WERI-Rb-1 (cell line): ENCODE measurements around the gene ELL2.

Source experiments
- DNase-seq: peaks from one replicate; pipeline ENCODE4 v3.0.0-alpha.2; 2020
- H3K27ac ChIP-seq: fragments of 250-450 bp; sonication (Bioruptor Pico); 2 replicates; pipeline ENCODE4 v1.5.1; 2020; ENCODE audit warnings: mild to moderate bottlenecking, moderate library complexity
- H3K27me3 ChIP-seq: fragments of 250-450 bp; sonication (Bioruptor Pico); 2 replicates; pipeline ENCODE4 v1.5.1; 2021; ENCODE audit warnings: mild to moderate bottlenecking, low read depth, moderate library complexity; ENCODE audit not compliant: insufficient read depth, severe bottlenecking
- H3K36me3 ChIP-seq: fragments of 250-450 bp; sonication (Bioruptor Pico); 2 replicates; pipeline ENCODE4 v1.5.1; 2020; ENCODE audit warnings: mild to moderate bottlenecking, moderate library complexity
- H3K4me3 ChIP-seq: 2 replicates; pipeline ENCODE4 v1.5.1; 2011; ENCODE audit warnings: low read depth, mild to moderate bottlenecking, control low read depth, low read length
- H3K9me3 ChIP-seq: fragments of 250-450 bp; sonication (Bioruptor Pico); 2 replicates; pipeline ENCODE4 v1.5.1; 2021; ENCODE audit warnings: mild to moderate bottlenecking, moderate library complexity; ENCODE audit not compliant: severe bottlenecking
- TF ChIP-seq, protein P1 (sequence below): IDR thresholded peaks from 2 replicates; pipeline ENCODE4 v1.5.1; 2011; ENCODE audit warnings: low read depth, mild to moderate bottlenecking, control low read depth, inconsistent platforms, low read length

The ELL2 gene

DNA sequence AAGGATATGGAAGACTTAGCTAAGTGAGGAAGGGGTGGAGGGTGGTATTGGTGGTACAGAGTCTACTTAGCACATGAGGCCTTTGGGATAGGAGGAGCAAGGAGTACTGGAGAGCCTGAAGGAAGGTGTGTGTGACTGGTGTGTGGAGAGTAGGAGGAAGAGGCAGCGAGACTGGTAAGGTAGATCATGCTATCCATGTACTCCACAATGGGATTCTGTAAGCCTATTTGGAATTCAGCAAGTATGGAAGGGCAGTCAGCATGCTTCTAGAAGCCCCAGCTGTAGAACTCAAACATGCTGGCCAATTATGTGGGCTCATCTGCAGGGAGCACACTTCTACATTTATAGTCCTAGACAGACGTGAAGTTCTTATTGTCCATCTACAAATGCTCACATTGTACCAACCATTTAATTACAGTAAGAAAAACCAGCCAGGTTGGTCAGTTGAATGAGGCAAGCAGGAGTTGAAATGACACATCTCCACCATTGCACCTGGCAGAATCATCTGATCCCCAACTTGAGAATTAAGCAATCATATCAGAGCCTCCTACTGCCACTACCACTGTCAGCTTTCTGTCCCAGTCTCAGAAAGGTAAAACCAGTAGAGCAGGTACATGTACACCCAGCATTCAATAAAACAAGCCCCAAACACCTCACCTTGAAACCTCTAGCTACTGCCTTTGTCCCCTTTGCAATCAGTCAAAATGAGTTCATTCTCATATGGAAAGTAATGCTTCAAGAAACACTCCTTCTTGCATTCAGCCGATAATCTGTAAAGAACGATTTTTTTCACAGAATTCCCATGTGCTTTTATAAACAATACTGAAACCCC, 78.2 kb downstream of the ELL2 start:
- Histone ChIP-seq H3K4me3 (no peak overlapping the region), H3K27me3 (no peaks in the 10 kb centered on the region), H3K9me3 (no peaks in the 10 kb centered on the region), H3K36me3 (no peaks in the 10 kb centered on the region), H3K27ac (no peak overlapping the region)
- no peak for DNase-seq
- TF ChIP-seq, protein P1, sequence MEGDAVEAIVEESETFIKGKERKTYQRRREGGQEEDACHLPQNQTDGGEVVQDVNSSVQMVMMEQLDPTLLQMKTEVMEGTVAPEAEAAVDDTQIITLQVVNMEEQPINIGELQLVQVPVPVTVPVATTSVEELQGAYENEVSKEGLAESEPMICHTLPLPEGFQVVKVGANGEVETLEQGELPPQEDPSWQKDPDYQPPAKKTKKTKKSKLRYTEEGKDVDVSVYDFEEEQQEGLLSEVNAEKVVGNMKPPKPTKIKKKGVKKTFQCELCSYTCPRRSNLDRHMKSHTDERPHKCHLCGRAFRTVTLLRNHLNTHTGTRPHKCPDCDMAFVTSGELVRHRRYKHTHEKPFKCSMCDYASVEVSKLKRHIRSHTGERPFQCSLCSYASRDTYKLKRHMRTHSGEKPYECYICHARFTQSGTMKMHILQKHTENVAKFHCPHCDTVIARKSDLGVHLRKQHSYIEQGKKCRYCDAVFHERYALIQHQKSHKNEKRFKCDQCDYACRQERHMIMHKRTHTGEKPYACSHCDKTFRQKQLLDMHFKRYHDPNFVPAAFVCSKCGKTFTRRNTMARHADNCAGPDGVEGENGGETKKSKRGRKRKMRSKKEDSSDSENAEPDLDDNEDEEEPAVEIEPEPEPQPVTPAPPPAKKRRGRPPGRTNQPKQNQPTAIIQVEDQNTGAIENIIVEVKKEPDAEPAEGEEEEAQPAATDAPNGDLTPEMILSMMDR: no peak

DNA sequence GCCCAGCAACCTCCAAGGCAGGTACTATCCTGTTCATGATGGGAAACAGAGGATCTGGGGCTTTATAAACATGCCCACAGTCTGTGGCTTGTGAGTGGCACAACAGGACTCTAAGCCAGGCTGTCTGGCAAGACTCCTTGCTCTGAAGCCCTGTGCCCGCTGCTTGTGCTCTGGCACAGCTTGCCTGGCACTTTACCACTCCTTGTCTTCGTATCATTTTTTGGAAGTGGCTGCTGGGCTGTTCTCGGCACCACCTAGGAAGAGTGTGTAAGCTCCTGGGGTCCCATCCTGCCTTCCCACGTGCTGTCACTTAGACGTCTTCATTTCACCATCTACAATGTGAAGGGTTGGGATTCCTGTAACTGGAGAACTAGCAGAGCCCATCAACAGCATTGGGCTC, 79.8 kb downstream of the ELL2 start:
- H3K27me3 ChIP-seq: no peaks in the 10 kb centered on the region
- no peak overlapping the region for H3K4me3 ChIP-seq
- TF ChIP-seq, protein P1: no peak
- H3K27ac ChIP-seq: no peak overlapping the region
- DNase-seq: no peak
- H3K9me3 ChIP-seq: no peaks in the 10 kb centered on the region
- H3K36me3 ChIP-seq: no peaks in the 10 kb centered on the region

DNA sequence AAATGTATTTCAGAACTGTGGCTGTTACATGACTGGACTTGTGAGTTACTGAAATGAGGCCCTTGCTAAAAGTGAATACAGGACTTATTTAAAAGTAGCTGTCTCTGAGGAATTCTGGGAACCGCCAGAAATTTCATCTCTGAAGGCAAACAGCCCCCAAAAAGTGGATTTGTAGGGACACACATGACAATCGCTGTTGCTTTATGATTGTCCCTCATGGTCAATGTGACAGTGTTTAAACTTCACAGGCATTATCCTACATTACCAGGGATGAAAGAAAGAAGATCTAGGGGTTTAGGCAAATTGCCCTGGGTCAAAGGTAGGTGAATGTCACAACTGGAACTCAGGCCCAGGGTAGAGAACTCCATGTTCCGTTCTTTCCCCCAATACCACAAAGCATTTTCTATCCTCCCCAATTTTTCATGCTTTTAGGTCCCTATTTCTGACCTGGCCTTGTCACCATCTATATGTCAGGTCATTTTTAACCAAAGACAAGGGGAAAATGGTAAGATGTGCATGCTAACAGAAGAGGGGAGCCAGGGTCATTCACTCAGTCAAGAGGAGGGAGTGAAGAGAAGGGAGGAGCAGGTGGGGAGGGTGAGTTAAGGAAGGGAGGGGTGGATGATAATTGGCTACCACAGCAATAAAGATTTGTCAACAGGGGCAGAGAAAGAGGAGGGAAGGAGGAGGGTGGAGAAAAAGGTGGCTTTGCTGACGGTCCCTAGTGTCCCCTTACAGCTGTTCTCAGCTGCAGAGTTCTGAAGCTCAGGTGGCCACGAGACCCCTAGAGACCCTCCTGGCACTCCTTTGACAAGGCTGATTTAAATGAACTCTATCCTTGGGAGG, 81.3 kb downstream of the ELL2 start:
- Histone ChIP-seq H3K27me3 (no peaks in the 10 kb centered on the region), H3K4me3 (no peak overlapping the region), H3K9me3 (no peaks in the 10 kb centered on the region), H3K27ac (no peak overlapping the region), H3K36me3 (no peaks in the 10 kb centered on the region)
- DNase-seq: no peak
- TF ChIP-seq, protein P1: no peak

DNA sequence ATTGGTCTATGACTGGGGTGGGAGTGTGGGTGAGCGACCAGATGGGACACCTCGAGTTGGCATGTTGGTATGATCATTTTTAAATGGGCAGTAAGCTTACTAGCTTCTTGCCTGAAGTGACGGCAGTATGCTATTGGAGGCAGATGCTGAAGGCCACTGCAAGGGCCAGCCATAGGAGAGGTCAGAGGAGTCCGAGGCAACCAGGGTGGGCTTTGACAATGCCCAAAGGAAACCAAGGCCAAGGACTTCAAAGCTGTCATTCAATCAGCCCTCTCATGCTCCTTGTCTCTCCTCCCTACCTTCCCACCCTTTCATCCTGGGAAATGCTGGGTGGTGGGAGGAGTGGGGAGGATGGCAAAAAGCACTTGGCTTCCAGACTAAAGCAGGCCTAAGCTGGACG, 82.0 kb downstream of the ELL2 start:
- TF ChIP-seq, protein P1: no peak
- H3K36me3 ChIP-seq: no peaks in the 10 kb centered on the region
- no peaks in the 10 kb centered on the region for H3K27me3 ChIP-seq
- DNase-seq: no peak
- H3K9me3 ChIP-seq: no peaks in the 10 kb centered on the region
- no peak overlapping the region for H3K27ac ChIP-seq
- no peak overlapping the region for H3K4me3 ChIP-seq

DNA sequence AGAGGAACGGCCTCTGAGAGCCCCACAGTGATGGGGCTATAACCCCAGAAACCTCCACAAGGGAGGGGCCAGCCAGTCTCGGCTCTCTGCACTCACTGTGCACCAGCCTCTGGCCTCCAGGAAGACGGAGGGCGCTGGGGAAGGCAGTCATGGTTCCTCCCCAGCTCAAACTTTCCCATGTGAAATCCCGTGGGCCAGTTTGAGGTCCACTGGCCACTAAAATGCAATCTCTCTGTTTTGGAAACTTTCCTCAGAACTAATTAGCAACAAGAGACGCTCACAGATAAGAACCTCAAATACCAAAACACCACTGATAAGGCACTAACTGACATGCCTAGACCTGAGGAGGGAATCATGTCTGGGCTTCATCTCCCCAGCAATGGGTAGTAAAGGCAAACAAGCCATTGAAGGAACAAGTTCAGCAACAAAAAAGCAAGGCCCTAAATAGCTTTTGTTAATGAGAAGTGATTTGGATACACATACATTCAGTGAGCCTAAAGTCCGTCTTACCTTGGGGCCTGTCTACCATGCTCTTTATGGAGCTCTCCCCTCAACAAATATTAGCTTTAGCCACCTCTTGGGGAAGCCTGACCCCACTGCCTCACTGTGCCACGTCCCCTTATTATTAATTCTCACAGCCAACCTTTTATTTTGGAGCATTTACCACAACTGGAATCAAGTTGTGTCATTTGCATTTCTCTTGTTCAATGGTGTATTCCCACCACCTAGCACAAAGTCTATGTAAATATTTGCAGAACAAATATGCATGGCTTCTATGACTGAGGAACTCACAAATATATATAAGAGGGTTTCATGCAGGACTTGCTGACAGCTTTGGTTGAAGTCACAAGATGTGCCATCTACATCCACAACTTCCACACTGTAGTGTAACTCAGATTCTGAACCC, 83.0 kb downstream of the ELL2 start:
- DNase-seq: no peak
- no peak overlapping the region for H3K27ac ChIP-seq
- H3K27me3 ChIP-seq: no peaks in the 10 kb centered on the region
- H3K9me3 ChIP-seq: no peaks in the 10 kb centered on the region
- TF ChIP-seq, protein P1: no peak
- no peak overlapping the region for H3K4me3 ChIP-seq
- no peaks in the 10 kb centered on the region for H3K36me3 ChIP-seq
